ENCODE data around the gene TRPM8.

TRPM8 gene

GRCh38 chr2:234001380-234002160 lies 84.4 kb downstream of the TRPM8 start:
- no peak for DNase-seq (ENCODE audit: low read depth, low spot score)

GRCh38 chr2:234002281-234002680 lies 85.1 kb downstream of the TRPM8 start:
- no peak for DNase-seq (ENCODE audit: low read depth, low spot score)

GRCh38 chr2:234003972-234004617 lies 86.9 kb downstream of the TRPM8 start:
- DNase-seq (ENCODE audit: low read depth, low spot score): no peak

- DNase-seq (ENCODE audit: low read depth, low spot score): no peak
Observed at GRCh38 chr2:234005126-234005525, 88.0 kb downstream of the TRPM8 start.

- no peak for DNase-seq (ENCODE audit: low read depth, low spot score)
Observed at GRCh38 chr2:234006501-234006900, 89.3 kb downstream of the TRPM8 start.

GRCh38 chr2:234014427-234014826 lies 97.3 kb downstream of the TRPM8 start:
- DNase-seq (ENCODE audit: low read depth, low spot score): no peak

GRCh38 chr2:234015861-234016260 lies 98.7 kb downstream of the TRPM8 start:
- DNase-seq (ENCODE audit: low read depth, low spot score): no peak

- DNase-seq (ENCODE audit: low read depth, low spot score): no peak
Observed at GRCh38 chr2:234019896-234020295, 102.7 kb downstream of the TRPM8 start.

GRCh38 chr2:234020332-234020731 lies 103.2 kb downstream of the TRPM8 start:
- no peak for DNase-seq (ENCODE audit: low read depth, low spot score)

- DNase-seq (ENCODE audit: low read depth, low spot score): no peak
Observed at GRCh38 chr2:234022424-234022823, 105.3 kb downstream of the TRPM8 start.

GRCh38 chr2:234024304-234024703 lies 107.1 kb downstream of the TRPM8 start:
- no peak for DNase-seq (ENCODE audit: low read depth, low spot score)

- DNase-seq (ENCODE audit: low read depth, low spot score): no peak
Observed at GRCh38 chr2:234025466-234025865, 108.3 kb downstream of the TRPM8 start.

- DNase-seq (ENCODE audit: low read depth, low spot score): no peak
Observed at GRCh38 chr2:234025891-234026401, 108.8 kb downstream of the TRPM8 start.

GRCh38 chr2:234026693-234027254 lies 109.6 kb downstream of the TRPM8 start:
- no peak for DNase-seq (ENCODE audit: low read depth, low spot score)

- no peak for DNase-seq (ENCODE audit: low read depth, low spot score)
Observed at GRCh38 chr2:234027641-234028040, 110.5 kb downstream of the TRPM8 start.

GRCh38 chr2:234029150-234029733 lies 112.1 kb downstream of the TRPM8 start:
- DNase-seq (ENCODE audit: low read depth, low spot score): no peak

- no peak for DNase-seq (ENCODE audit: low read depth, low spot score)
Observed at GRCh38 chr2:234031207-234031606, 114.0 kb downstream of the TRPM8 start.

GRCh38 chr2:234032279-234032856 lies 115.2 kb downstream of the TRPM8 start:
- no peak for DNase-seq (ENCODE audit: low read depth, low spot score)

- no peak for DNase-seq (ENCODE audit: low read depth, low spot score)
Observed at GRCh38 chr2:234033174-234033573, 116.0 kb downstream of the TRPM8 start.

- DNase-seq (ENCODE audit: low read depth, low spot score): no peak
Observed at GRCh38 chr2:234033885-234034284, 116.7 kb downstream of the TRPM8 start.

GRCh38 chr2:234038076-234038802 lies 121.1 kb downstream of the TRPM8 start:
- no peak for DNase-seq (ENCODE audit: low read depth, low spot score)

All from ELF-1 (cell line).